Coronary artery (tissue), 2 donors: ENCODE measurements around the gene IFIH1.

Source experiments
- DNase-seq: peaks from one replicate; pipeline ENCODE4 v3.0.0-alpha.2; 2017; ENCODE audit warnings: low spot score
- H3K27ac ChIP-seq, 2 donors: fragments of 200-600 bp; sonication (generic); one replicate each; pipeline ENCODE4 v1.5.1; 2016 to 2019
- H3K4me3 ChIP-seq: fragments of 200-600 bp; sonication (generic); 2 replicates; pipeline ENCODE4 v1.5.1; 2016; ENCODE audit warnings: mild to moderate bottlenecking, moderate library complexity
- CTCF ChIP-seq: fragments of 200-600 bp; sonication (generic); IDR thresholded peaks from one replicate; pipeline ENCODE4 v1.5.1; 2019; ENCODE audit warnings: antibody characterized with exemption

The IFIH1 gene

GRCh38 chr2:162252153-162252552 lies 66.3 kb downstream of the IFIH1 start:
- no peak overlapping the region for H3K4me3 ChIP-seq
- no peak for DNase-seq
- TF ChIP-seq CTCF: no peak
- no peak overlapping the region for H3K27ac ChIP-seq

- DNase-seq: no peak
- no peak overlapping the region for H3K4me3 ChIP-seq
- no peak overlapping the region for H3K27ac ChIP-seq
- no peak for TF ChIP-seq CTCF
Measured at GRCh38 chr2:162245781-162246180, 72.7 kb downstream of the IFIH1 start.

- TF ChIP-seq CTCF: no peak
- Histone ChIP-seq H3K4me3 (no peak overlapping the region), H3K27ac (peak overlapping the region; percentile 54 to 68)
- no peak for DNase-seq
Measured at GRCh38 chr2:162245061-162245460, 73.4 kb downstream of the IFIH1 start.

- H3K27ac ChIP-seq: peak overlapping the region; percentile 54 to 68
- no peak for DNase-seq
- peak overlapping the region; percentile 24 for H3K4me3 ChIP-seq
- no peak for TF ChIP-seq CTCF
Measured at GRCh38 chr2:162244541-162245031, 73.9 kb downstream of the IFIH1 start.

- DNase-seq: no peak
- peak overlapping the region; percentile 55 for H3K4me3 ChIP-seq
- peak overlapping the region in 1 of 2 donors; percentile 67 for H3K27ac ChIP-seq
- TF ChIP-seq CTCF: no peak
Measured at GRCh38 chr2:162243715-162244114, 74.8 kb downstream of the IFIH1 start.

GRCh38 chr2:162243294-162243693 lies 75.2 kb downstream of the IFIH1 start, which contains the start of gene FAP:
TSS of gene FAP (minus strand) at chr2:162243445. CDS start at chr2:162243327, 118 bp downstream.
- peak within 1 kb of the TSS; percentile 55 for H3K4me3 ChIP-seq
- H3K27ac ChIP-seq: peak within 1 kb of the TSS; percentile 67 to 70
- no peak for TF ChIP-seq CTCF
- DNase-seq: no peak

GRCh38 chr2:162242586-162243280 lies 75.8 kb downstream of the IFIH1 start:
- TF ChIP-seq CTCF: no peak
- peak overlapping the region; percentile 55 for H3K4me3 ChIP-seq
- peak overlapping the region; percentile 67 to 70 for H3K27ac ChIP-seq
- DNase-seq: no peak
